HG03064 (cell line): ENCODE results near the gene ERN2.

Source experiments
- ATAC-seq: cut with Tn5 transposase; IDR thresholded peaks from one replicate; pipeline ENCODE4 v1.9.1; 2021; ENCODE audit warnings: low read depth; ENCODE audit not compliant: unreplicated experiment

ERN2 gene

DNA sequence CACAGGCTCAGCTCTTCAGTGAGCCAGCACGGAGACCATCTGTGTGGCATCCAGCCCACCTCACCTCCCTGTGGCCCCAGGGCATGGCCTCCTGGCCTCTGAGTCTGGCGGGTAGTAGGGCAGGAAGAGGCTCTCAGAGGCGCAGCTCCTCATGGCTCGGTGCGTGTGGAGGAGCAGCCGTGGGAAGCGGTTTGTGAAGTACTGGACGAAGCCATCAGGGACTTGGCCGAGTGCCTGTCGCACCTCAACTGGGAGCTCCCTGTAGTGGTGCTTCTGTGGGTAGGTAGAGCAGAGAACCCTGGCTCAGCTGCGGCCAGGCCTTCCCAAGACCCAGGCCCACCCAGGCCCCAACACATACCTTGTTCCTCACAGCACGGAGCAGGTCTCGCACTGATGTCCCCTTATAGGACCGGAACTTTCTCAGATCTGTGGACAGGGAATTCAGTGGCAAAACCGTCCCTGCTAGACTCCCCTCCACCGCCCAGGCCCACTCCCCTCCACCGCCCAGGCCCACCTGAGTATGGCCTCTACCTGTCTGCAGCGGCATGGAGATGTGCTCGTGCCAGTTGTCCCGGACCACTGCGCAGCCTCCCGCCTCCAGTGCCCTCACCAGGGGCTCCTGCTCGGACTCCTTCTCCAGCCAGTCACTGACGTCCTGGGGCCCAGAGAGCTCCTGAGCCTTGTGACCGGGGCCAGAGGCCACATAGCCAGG, 22.1 kb downstream of the ERN2 start:
- no peak for ATAC-seq

DNA sequence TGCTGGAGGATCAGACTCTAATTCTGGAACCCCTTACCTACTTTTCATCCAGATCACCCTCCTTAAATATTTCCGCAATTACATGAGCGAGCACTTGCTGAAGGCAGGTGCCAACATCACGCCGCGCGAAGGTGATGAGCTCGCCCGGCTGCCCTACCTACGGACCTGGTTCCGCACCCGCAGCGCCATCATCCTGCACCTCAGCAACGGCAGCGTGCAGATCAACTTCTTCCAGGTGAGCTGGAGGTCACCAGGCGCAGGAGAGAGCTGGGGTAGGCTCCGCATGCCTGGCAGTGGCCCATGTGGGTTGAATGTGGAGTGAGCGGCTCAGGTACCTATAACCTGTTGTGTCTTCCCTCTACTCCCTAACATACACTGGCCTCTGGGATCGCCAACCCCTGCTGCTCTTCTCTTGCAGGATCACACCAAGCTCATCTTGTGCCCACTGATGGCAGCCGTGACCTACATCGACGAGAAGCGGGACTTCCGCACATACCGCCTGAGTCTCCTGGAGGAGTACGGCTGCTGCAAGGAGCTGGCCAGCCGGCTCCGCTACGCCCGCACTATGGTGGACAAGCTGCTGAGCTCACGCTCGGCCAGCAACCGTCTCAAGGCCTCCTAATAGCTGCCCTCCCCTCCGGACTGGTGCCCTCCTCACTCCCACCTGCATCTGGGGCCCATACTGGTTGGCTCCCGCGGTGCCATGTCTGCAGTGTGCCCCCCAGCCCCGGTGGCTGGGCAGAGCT, 23.4 kb downstream of the ERN2 start:
- no peak for ATAC-seq

DNA sequence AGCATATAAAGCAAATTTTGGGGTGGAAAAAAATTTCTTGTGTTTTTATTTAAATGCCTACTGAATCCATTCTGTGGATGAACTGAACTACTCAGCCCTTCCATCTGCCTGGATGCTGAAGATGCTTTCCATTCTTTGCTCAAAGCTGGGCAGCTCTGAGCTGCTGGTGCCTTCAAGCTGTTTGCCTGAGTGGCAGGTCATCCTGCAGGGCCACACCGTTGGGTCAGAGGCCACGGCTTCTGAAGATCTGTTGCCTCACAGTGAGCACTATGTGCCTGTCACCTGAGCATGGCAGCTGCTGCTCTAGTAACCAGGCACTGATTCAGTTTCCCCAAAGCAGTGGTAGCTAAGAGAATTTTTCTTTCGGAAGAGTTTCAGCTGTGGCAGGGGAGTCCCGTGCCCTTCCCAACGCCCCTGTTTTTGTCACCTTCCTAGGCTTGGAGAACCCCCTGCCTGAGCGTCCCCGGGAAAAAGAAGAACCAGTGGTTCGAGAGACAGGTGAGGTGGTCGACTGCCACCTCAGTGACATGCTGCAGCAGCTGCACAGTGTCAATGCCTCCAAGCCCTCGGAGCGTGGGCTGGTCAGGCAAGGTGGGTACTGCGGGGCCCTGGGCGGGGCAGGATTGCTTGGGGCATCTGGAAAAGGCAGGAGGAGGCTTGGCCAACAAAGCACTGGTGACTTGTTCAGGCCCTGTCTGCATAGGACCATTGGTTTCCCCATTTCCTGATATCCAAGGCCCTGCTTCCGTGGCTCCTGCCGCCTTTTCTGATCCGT, 25.8 kb downstream of the ERN2 start:
- ATAC-seq = no peak

DNA sequence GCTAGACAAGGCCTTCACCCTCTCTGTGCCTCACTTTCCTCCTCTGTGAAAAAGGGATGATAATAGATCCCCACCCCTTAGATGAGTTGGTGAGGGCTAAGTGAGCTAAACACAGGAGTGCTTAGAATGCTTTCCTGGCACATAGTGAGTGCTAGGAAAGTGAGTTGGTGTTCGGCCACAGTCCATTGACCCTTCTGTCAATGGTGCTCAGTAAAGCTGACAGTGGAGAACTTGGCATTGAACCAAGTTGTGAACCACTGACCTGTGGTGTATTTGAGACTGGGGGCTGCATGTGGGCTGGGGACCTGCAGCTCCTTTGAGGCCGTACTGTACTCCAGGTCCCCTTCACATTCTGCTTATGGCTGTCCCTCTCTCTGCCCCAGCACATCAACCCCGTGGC, 29.5 kb downstream of the ERN2 start:
- no peak for ATAC-seq

DNA sequence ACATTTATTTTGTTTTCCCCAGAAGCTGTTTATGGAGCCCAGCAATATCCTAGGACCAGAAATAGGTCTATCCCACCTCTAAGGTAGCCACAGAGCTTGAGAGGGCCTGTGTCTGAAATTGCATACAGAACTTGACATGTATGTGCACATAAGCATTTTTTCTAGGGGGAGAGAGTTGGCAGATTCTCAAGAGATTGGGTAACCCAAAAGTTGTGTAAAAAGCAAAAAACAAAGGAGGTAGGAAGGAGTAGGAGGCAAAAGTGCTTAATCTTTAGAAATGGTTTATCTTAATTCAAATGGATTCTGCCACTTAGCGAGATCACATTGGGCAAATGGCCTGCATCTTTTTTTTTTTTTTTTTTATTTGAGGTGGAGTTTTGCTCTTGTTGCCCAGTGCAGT, 30.8 kb downstream of the ERN2 start:
- no peak for ATAC-seq

DNA sequence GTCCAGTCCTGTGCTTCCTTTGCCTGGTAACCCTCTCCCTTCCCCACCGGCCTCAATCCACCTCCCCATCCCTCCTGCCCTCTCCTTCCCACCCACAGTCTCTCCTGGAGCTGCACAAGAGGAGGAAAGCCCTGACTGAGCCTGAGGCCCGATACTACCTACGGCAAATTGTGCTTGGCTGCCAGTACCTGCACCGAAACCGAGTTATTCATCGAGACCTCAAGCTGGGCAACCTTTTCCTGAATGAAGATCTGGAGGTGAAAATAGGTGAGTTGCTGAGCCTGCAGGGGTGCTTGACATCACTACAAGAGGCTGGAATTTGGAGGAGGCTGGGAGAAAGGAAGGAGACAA, 33.1 kb downstream of the ERN2 start:
- ATAC-seq = no peak

DNA sequence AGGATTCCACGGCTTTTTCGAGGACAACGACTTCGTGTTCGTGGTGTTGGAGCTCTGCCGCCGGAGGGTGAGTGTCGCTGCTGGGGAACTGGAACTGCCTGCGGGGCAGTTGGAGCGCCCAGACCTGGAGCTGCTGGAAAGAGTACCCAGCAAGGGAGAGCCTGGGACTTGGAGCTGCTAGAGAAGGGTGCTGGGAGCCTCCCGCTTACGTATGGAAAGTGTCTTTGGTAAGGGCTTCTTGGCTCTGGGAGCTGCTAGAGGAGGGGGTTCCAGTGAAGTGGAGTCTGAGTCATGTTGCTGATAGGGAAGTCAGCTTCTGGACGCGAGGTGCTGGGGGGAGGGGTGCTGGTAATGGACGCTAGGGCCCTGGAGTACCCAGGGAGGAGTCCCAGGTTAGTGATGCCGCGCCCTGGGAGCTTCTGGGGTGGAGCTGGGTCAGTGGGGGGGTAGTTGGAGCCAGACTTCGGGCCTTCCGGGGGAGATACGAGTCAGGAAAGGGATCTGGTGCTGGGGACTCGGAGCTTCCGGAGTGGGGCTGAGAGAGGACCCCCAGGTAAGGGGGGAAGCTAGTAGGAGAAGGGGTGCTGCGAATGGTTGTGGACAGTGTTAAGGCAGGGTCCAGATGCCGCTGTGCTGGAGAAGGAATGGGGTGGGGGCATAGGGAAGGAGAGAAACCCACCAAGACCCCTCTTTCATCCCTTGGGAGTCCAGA, 33.6 kb downstream of the ERN2 start:
- no peak for ATAC-seq

DNA sequence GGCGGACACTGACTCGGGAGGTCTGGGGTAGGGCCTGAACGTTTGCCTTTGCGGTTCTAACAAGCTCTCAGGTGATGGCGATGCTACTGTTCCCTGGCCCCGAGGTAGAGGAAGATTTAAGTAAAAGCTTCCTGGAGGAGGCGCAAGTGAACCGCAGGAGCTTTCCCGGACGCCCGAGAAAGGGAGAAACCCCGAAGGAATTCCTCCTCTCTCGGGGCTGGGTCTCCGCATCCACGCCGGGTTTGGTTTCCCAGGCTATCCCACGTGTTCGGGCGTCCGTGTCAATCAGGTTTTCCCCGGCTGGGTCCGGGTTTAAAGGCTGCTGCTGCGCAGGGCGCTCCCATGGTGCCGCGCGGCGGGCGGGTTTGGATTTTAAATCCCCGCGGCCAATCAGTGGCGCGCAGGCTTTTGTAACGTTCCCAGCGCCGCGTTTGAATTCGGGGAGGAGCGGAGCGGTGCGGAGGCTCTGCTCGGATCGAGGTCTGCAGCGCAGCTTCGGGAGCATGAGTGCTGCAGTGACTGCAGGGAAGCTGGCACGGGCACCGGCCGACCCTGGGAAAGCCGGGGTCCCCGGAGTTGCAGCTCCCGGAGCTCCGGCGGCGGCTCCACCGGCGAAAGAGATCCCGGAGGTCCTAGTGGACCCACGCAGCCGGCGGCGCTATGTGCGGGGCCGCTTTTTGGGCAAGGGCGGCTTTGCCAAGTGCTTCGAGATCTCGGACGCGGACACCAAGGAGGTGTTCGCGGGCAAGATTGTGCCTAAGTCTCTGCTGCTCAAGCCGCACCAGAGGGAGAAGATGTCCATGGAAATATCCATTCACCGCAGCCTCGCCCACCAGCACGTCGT, 34.4 kb downstream of the ERN2 start, which contains the start of gene PLK1:
Gene PLK1, plus strand, starts transcription at position 460 of the 844 bp plus-strand sequence. Its CDS starts 44 bp downstream, at position 504.
- peak; percentile 77 for ATAC-seq

DNA sequence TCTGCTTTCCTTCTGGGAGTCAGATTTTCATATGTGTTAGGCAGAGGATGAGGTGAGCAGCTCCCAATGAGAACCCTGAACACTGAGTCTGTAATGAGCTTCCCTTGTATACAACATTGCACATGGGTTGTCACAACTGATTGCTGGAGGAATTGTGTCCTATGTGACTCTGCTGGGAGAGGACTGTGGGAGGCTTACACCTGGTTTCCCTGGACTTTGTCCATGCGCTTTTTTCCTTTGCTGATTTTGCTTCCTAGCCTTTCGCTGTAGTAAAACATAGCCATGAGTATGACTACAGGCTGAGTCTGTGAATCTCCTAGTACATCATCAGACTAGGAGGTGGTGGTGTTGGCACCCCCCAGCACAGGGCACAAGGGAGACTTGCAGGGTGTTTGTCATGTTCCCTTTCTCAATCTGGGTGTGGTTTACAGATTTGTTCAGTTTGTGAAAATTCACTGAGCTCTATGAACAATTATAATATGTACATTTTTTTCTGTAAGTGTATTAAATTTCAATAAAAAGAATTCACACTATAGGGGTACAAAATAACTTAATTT, 36.0 kb downstream of the ERN2 start:
- no peak for ATAC-seq

DNA sequence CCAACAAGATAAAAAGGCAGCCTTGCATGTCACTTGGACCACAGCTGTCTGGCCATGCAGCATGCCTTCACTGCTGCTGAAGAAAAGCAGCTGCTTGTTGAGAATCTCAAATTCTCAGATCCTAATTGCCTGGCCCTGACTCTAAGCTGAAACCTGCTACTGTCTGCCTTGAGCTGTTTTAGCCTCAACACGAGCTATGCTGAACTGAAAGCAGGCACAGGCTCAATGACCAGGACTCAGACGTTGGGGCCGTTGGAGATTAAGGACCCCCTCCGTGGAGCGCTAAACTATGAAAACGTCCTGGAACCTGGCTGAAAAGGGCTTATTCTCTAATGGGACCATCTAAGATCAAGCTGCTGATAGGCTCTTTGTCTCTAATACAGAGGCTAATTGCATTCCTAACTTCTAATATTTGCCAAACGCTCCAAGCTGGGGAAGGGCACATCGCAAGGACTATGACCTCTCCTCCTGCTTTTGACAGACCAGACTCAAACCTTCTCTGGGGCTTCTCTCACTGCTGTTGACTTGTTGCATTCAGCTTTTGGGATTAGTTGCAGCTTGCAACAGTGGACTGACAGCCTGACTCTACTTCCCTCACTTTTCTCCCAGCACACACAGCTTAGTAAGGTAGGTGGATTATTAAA, 38.9 kb downstream of the ERN2 start:
- no peak for ATAC-seq

DNA sequence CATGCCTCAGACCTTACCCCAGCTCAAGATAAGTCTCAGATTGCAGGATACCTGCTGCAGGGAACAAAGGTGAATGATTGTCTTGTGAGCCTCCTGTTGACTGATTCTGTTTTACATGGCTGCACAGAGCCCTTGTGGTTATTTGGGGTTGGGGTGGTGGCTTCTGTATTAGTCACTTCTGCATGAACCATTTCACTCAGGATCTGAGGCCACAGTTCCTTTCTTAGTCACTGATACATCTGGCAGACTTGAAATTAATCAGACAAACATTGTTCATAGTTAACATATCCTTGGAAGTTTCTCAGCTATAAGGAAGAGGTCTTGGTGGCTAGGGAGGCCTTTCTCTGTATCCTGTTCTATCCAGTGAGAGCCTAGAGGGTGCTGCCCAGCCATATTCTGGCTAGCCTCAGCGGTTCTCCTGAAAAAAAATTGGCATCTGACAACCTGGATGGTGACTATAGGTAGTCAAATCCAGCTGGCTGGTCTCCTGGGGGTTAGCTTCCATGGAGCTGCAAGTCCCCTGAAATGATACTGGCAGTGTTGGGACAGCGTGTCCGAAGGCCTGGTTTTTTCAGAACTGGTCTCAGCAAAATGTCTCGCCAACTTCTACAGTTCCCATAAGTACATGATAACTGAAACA, 42.8 kb downstream of the ERN2 start:
- ATAC-seq = peak; percentile 86

DNA sequence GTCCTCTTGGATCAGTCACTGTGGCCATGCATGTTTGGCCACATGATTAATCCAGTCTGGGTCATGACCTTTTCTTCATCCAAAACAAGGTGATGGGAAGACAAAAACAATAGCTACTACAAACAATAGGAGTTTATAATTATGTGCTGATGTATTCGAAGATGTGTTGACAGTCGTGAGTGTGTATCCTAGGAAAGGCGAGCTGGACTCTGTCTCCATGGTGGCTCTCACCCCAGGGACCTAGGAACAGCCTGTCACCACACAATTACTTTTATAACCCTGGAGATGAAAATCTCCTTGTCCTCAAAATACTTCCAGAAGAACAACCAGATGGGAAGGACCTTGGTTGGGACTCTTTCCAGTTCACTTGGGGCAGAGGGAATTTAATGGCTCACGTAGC, 44.1 kb downstream of the ERN2 start:
- no peak for ATAC-seq

DNA sequence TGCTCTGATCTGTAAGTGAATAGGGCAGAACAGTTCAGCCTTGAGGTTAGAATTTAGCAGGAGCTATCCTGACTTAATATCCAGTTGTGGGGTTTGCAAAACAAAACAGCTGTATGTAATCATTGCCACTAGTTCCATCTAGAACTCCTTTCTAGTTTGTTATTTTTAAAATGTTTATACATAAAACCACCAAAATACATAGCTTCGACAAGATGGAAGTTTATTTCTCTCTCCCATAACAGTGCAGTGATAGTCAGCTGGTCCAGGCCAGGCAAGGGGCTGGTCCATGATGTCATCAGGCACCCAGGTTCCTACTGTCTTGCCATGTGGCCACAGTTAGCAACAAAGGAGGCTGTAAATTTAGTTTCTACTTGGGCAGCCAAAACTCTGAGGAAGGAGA, 44.8 kb downstream of the ERN2 start:
- ATAC-seq = no peak

DNA sequence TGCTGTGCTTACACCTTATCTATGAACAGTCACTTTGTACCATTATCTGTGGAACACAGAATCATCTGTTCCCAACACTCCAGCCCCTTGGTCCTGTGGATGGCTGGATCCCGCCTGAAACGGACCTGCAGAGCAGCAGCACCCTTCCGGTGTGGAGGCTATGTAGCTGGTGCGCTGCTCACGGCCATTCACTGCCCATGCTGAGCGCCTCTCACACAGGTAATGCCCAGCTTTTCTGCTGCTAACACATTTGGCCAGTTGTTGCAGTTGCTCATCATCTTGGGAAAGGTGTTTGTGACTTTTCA, 45.7 kb downstream of the ERN2 start:
- ATAC-seq = no peak

DNA sequence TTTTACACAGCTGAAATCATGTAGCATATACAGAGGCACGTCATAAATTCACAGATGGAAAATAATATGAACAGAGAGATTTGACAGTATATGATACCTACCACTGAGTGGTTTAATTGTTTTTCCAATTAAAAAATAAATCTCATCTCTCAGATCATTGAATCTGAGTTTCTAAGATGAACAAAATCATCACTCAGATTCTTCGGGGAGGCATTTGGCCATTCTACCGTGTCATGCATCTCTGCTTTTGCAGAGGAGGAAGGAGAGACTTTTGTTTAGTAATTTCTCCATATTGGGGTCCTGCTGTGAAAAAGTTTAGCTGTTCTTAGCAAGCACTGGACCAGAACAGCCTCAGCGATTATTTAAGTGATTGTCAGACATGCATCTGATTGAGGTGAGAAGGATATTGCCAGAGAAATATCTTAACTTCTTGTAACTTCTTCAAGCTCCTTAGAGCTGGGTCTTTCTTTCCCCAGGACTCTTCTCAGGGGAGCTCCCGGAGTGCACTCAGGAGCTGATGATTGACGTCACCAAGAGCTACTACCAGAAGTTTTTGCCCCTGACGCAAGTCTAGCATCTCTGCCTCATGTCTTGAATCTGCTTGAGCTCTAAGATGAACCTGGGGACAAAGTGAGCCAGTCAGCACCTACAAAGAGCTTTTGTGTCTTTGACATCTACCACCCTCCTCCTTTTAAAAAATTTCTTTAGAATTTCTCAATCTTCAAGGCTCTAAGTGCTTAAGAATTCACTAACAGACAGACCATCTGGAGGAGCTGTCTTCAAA, 46.3 kb downstream of the ERN2 start:
- ATAC-seq = no peak

DNA sequence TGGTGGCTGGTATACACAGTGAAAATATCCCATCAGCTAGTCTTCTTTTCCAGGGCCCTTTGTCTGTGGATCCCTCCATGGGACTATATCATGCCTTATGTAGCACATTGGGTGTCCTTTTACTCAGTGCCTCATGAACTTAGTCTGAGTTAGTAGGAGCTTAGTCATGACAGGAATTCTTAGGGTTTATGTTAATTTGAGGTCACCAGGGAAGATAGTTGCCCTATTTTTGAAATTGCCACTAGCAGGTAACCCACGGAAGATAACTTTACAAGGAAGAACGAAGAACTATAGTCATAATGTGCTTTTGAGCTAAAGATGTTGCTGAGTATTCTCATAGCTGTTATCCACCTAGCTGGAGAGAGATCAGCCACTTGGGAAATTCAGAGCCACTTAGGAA, 49.1 kb downstream of the ERN2 start:
- ATAC-seq = no peak

DNA sequence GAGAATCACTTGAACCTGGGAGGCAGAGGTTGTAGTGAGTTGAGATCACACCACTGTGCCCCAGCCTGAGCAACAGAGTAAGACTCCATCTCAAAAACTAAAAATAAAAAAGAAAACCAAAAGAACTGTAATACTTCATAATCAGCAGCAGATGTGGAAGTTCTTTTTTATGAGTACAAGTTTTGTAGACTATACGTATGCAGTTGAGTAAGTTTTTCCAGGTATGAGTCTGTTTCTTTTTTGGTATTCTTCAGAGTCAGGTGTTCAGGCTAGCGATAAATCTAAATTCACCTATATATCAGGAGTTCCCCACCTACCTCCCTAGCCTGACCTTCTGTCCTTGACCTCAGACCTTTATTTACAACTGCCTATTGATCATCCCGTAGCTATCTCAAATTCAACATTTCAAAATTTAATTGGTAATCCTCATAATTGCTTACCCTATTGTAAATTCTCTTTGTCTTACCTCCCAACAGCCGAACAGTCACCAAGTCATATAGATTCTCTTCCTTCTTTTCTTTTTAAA, 61.0 kb downstream of the ERN2 start:
- ATAC-seq = no peak
